Measurements from ENCODE around the gene EEF2K.
"Not testable (repeated sequence)": the region's sequence is repeated elsewhere in the genome, so short reads cannot be mapped to it uniquely, and the experiment has no call there.

The EEF2K gene

GRCh38 chr16:22189473-22190080 is 16.5 kb upstream of the EEF2K start:
- no peak for DNase-seq (ENCODE audit: extremely low read depth in 1 of 2, low read depth in 1 of 2)

GRCh38 chr16:22190081-22190775 is 15.8 kb upstream of the EEF2K start:
- peak; percentile 97 to 99 for DNase-seq (ENCODE audit: extremely low read depth in 1 of 2, low read depth in 1 of 2)

- DNase-seq (ENCODE audit: extremely low read depth in 1 of 2, low read depth in 1 of 2): peak; percentile 89 to 99
Measured at GRCh38 chr16:22190776-22191531, 15.1 kb upstream of the EEF2K start.

GRCh38 chr16:22191532-22192260 is 14.4 kb upstream of the EEF2K start:
- DNase-seq (ENCODE audit: extremely low read depth in 1 of 2, low read depth in 1 of 2): no peak

GRCh38 chr16:22192261-22193062 is 13.6 kb upstream of the EEF2K start:
- peak; percentile 65 to 78 for DNase-seq (ENCODE audit: extremely low read depth in 1 of 2, low read depth in 1 of 2)

- DNase-seq (ENCODE audit: extremely low read depth in 1 of 2, low read depth in 1 of 2): no peak
Measured at GRCh38 chr16:22193063-22193411, 13.0 kb upstream of the EEF2K start.

- no peak for DNase-seq (ENCODE audit: extremely low read depth in 1 of 2, low read depth in 1 of 2)
Measured at GRCh38 chr16:22194707-22195444, 11.2 kb upstream of the EEF2K start.

- DNase-seq (ENCODE audit: extremely low read depth in 1 of 2, low read depth in 1 of 2): no peak
Measured at GRCh38 chr16:22195445-22195694, 10.7 kb upstream of the EEF2K start.

GRCh38 chr16:22195695-22196558 is 10.2 kb upstream of the EEF2K start:
- DNase-seq (ENCODE audit: extremely low read depth in 1 of 2, low read depth in 1 of 2): peak; percentile 76 to 78

GRCh38 chr16:22196559-22197168 is 9.4 kb upstream of the EEF2K start:
- not testable (repeated sequence) for DNase-seq (ENCODE audit: extremely low read depth in 1 of 2, low read depth in 1 of 2)

GRCh38 chr16:22198547-22199293 is 7.4 kb upstream of the EEF2K start:
- DNase-seq (ENCODE audit: extremely low read depth in 1 of 2, low read depth in 1 of 2): no peak

- no peak for DNase-seq (ENCODE audit: extremely low read depth in 1 of 2, low read depth in 1 of 2)
Measured at GRCh38 chr16:22202261-22202637, 3.8 kb upstream of the EEF2K start.

GRCh38 chr16:22203091-22203490 is 3.0 kb upstream of the EEF2K start:
- DNase-seq (ENCODE audit: extremely low read depth in 1 of 2, low read depth in 1 of 2): no peak

- DNase-seq (ENCODE audit: extremely low read depth in 1 of 2, low read depth in 1 of 2): no peak
Measured at GRCh38 chr16:22204091-22204655, 1.9 kb upstream of the EEF2K start.

GRCh38 chr16:22205577-22206012 is 483 bp upstream of the EEF2K start:
- no peak for DNase-seq (ENCODE audit: extremely low read depth in 1 of 2, low read depth in 1 of 2)

- peak; percentile 67 to 79 for DNase-seq (ENCODE audit: extremely low read depth in 1 of 2, low read depth in 1 of 2)
Measured at GRCh38 chr16:22206842-22207714, 1.0 kb downstream of the EEF2K start.
